Measurements from ENCODE around the gene ZNF280B. TPM values are rescaled to one million over a fixed set of nuclear protein-coding genes. Genes with fewer than 3 reads are reported as not detected.

The ZNF280B gene
- total and polyA plus RNA-seq, 2 donors (not counting 3 experiments of a cell fraction or from before 2014, with no cell fraction given) = 1.5 to 3.1 TPM

- no peak overlapping the region for H3K4me2 ChIP-seq (ENCODE audit: insufficient read depth, low read length)
- dilution Hi-C loops (cut with MboI; ENCODE audit: extremely low pct_ligation_motif_present, low sequenced_read_pairs) = no loop called here
- no peak for DNase-seq (ENCODE audit: low read depth, low spot score)
- intact Hi-C loops (cut with micrococcal nuclease) = no loop called here
- no peak overlapping the region for H3K9ac ChIP-seq (replicated peaks; ENCODE audit: extremely low read depth, insufficient read depth, low read length)
- no TSS peak for BruUV-seq (replicated peaks)
- no peaks in the 10 kb centered on the region for H3K79me2 ChIP-seq (ENCODE audit: control insufficient read depth, insufficient read depth, low read length)
- H3K4me3 ChIP-seq (replicated peaks in 1 of 3; ENCODE audit: insufficient read depth in 1 of 3, low read depth in 1 of 3, low read length in 3 of 3) = no peak overlapping the region
- ChIA-PET POLR2A (no interaction called here), CTCF (interaction anchor here (1.0 kb wide), 1 partner anchor 11 kb away, joined by 3 read pairs; the partner anchor contains the start of gene PRAME)
- TF ChIP-seq EZH2 (IDR thresholded peaks at IDR 0.05; ENCODE audit: borderline replicate concordance, low read depth, low read length, severe bottlenecking) (no peak), POLR2AphosphoS5 (IDR thresholded peaks at IDR 0.05; ENCODE audit: insufficient read depth, low read depth, low read length) (no peak), MYC (IDR thresholded peaks at IDR 0.05; ENCODE audit: low read depth, low read length) (no peak), GATA2 (IDR thresholded peaks at IDR 0.05; ENCODE audit: insufficient read depth, insufficient read length, low read depth, low read length) (no peak), POLR2A (IDR thresholded peaks at IDR 0.05; ENCODE audit: low read depth, low read length) (no peak), MAX (IDR thresholded peaks at IDR 0.05; ENCODE audit: insufficient read depth, insufficient read length) (no peak), FOS (IDR thresholded peaks at IDR 0.05; ENCODE audit: borderline replicate concordance, insufficient read depth, low read length) (no peak), JUN (IDR thresholded peaks at IDR 0.05; ENCODE audit: borderline replicate concordance, insufficient read depth, insufficient read length, low read depth) (no peak)
- H2AFZ ChIP-seq (ENCODE audit: low read depth, low read length) = no peak overlapping the region
- no peaks in the 10 kb centered on the region for H3K9me1 ChIP-seq (replicated peaks; ENCODE audit: control insufficient read depth, extremely low read depth, insufficient read depth, low read length)
- no peaks in the 10 kb centered on the region for H3K36me3 ChIP-seq (ENCODE audit: control insufficient read depth in 2 of 2, extremely low read depth in 1 of 2, insufficient read depth in 2 of 2, low read length in 2 of 2)
- H3K27me3 ChIP-seq (ENCODE audit: control insufficient read depth in 2 of 2, insufficient read depth in 2 of 2, low read length in 2 of 2) = peaks cover 2 to 9% of the 10 kb centered on the region in 2 experiments
- H3K9me3 ChIP-seq (replicated peaks; ENCODE audit: control insufficient read depth, insufficient read depth, low read length) = no peaks in the 10 kb centered on the region
- FAIRE-seq = no peak
- H3K27ac ChIP-seq (ENCODE audit: insufficient read depth, low read depth, low read length) = no peak overlapping the region
- no peaks in the 10 kb centered on the region for H4K20me1 ChIP-seq (replicated peaks; ENCODE audit: control insufficient read depth, extremely low read depth, insufficient read depth, low read length)
- no peaks in the 10 kb centered on the region for H3K4me1 ChIP-seq (ENCODE audit: control insufficient read depth, extremely low read depth, insufficient read depth, low read length)
These were observed 39.8 kb upstream of the ZNF280B start for GRCh38 chr22:22548317-22548716.
